ENCODE results near the gene BASP1. TPM values are rescaled to one million over a fixed set of nuclear protein-coding genes. Genes with fewer than 3 reads are reported as not detected.

The BASP1 gene
- total and polyA plus RNA-seq, 2 experiments from 2014 or later: 87.5 to 114 TPM

- DNase-seq (ENCODE audit: low spot score) (no peak), ATAC-seq (no peak)
- Histone ChIP-seq H3K9me2 (ENCODE audit: insufficient read depth) (no peaks in the 10 kb centered on the region), H3K4me2 (no peak overlapping the region), H4K20me1 (replicated peaks; ENCODE audit: insufficient read depth) (no peaks in the 10 kb centered on the region), H3K36me3 (ENCODE audit: insufficient read depth) (no peaks in the 10 kb centered on the region), H3K79me2 (replicated peaks; ENCODE audit: insufficient read depth) (no peaks in the 10 kb centered on the region), H3K4me3 (no peak overlapping the region), H3F3A (replicated peaks; ENCODE audit: low read depth) (no peaks in the 10 kb centered on the region), H3K27ac (ENCODE audit: low read depth) (no peak overlapping the region), H3K4me1 (ENCODE audit: insufficient read depth) (peaks cover 12% of the 10 kb centered on the region), H2AFZ (no peak overlapping the region), H3K27me3 (ENCODE audit: insufficient read depth) (no peaks in the 10 kb centered on the region)
- Mint-ChIP-seq H3K4me3 (no peak overlapping the region), H3K27ac (no peak overlapping the region), H3K9me3 (no peaks in the 10 kb centered on the region), H3K36me3 (ENCODE audit: low read depth) (no peaks in the 10 kb centered on the region), H3K4me1 (peaks cover 21% of the 10 kb centered on the region), H3K27me3 (ENCODE audit: insufficient read depth, low read depth, poor library complexity) (peaks cover 2% of the 10 kb centered on the region)
- TF ChIP-seq EZH2 (IDR thresholded peaks at IDR 0.05; ENCODE audit: low read depth, unreplicated experiment) (no peak), STAT1 (IDR thresholded peaks at IDR 0.05; ENCODE audit: unreplicated experiment) (no peak), ZNF114 (CRISPR knock-in tag; IDR thresholded peaks at IDR 0.05) (no peak), EZH2phosphoT487 (IDR thresholded peaks at IDR 0.05; ENCODE audit: unreplicated experiment) (no peak), CREB1 (CRISPR knock-in tag; IDR thresholded peaks at IDR 0.05; ENCODE audit: low read depth) (no peak), NANOG (IDR thresholded peaks at IDR 0.05; ENCODE audit: borderline replicate concordance) (no peak), ZNF462 (CRISPR knock-in tag; IDR thresholded peaks at IDR 0.05) (no peak), ZNF331 (CRISPR knock-in tag; IDR thresholded peaks at IDR 0.05; ENCODE audit: low read depth) (no peak), REST (IDR thresholded peaks at IDR 0.05; ENCODE audit: unreplicated experiment) (no peak), POLR2AphosphoS5 (IDR thresholded peaks at IDR 0.05; ENCODE audit: low read depth) (no peak), CTCF (conservative IDR thresholded peaks at IDR 0.05; ENCODE audit: low read depth in 2 of 2) (no peak), ETS1 (IDR thresholded peaks at IDR 0.05) (no peak), JUNB (IDR thresholded peaks at IDR 0.05; ENCODE audit: unreplicated experiment) (no peak)
These were observed 99.6 kb downstream of the BASP1 start for GRCh38 chr5:17316970-17317459.

All from GM23338 (cell line).